GM12878 (cell line): ENCODE measurements around the gene STAG2.

ENCODE experiments used
- POLR2A ChIP-seq: IDR thresholded peaks from 2 replicates; pipeline ENCODE4 v1.6.1; 2011; ENCODE audit warnings: low read depth, mild to moderate bottlenecking, low read length
- POLR2AphosphoS2 ChIP-seq: IDR thresholded peaks from 2 replicates; pipeline ENCODE4 v1.6.1; 2011; ENCODE audit warnings: low read depth, mild to moderate bottlenecking, low read length, improper control_type of control experiment, moderate library complexity
- POLR2AphosphoS5 ChIP-seq: IDR thresholded peaks from 2 replicates; pipeline ENCODE4 v1.6.1; 2011; ENCODE audit warnings: mild to moderate bottlenecking, low read length, inconsistent platforms
- SPI1 ChIP-seq: IDR thresholded peaks from 2 replicates; pipeline ENCODE4 v1.6.1; 2011; ENCODE audit warnings: low read depth, mild to moderate bottlenecking, low read length, moderate library complexity, borderline replicate concordance; ENCODE audit not compliant: insufficient read depth
- ZNF384 ChIP-seq: IDR thresholded peaks from 2 replicates; pipeline ENCODE4 v1.6.1; 2012; ENCODE audit warnings: low read depth, mild to moderate bottlenecking, low read length, improper control_type of control experiment, borderline replicate concordance
- TF ChIP-seq, protein P1 (sequence below): IDR thresholded peaks from 2 replicates; pipeline ENCODE4 v1.6.1; 2012; ENCODE audit warnings: low read depth, low read length, improper control_type of control experiment
- TF ChIP-seq, protein P2 (sequence below), 3 experiments: IDR thresholded peaks in 2 of 3; conservative IDR thresholded peaks in 1 of 3; 2 replicates each; pipeline ENCODE4 v1.5.1; 2011; ENCODE audit warnings: low read depth in 3 of 3, low read length in 3 of 3, mild to moderate bottlenecking in 3 of 3, control low read depth in 2 of 3, moderate library complexity in 2 of 3, inconsistent platforms in 1 of 3, mixed read lengths in 1 of 3; ENCODE audit not compliant: control insufficient read depth in 2 of 3, insufficient read depth in 1 of 3; ENCODE audit errors: extremely low read depth in 1 of 3

GRCh38 chrX:123973921-123974320 lies 12.4 kb downstream of the STAG2 start:
- TF ChIP-seq, protein P1, sequence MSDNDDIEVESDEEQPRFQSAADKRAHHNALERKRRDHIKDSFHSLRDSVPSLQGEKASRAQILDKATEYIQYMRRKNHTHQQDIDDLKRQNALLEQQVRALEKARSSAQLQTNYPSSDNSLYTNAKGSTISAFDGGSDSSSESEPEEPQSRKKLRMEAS, result no peak
- TF ChIP-seq SPI1 (no peak), POLR2AphosphoS2 (no peak), POLR2A (no peak), ZNF384 (no peak), POLR2AphosphoS5 (no peak)
- TF ChIP-seq, protein P2, sequence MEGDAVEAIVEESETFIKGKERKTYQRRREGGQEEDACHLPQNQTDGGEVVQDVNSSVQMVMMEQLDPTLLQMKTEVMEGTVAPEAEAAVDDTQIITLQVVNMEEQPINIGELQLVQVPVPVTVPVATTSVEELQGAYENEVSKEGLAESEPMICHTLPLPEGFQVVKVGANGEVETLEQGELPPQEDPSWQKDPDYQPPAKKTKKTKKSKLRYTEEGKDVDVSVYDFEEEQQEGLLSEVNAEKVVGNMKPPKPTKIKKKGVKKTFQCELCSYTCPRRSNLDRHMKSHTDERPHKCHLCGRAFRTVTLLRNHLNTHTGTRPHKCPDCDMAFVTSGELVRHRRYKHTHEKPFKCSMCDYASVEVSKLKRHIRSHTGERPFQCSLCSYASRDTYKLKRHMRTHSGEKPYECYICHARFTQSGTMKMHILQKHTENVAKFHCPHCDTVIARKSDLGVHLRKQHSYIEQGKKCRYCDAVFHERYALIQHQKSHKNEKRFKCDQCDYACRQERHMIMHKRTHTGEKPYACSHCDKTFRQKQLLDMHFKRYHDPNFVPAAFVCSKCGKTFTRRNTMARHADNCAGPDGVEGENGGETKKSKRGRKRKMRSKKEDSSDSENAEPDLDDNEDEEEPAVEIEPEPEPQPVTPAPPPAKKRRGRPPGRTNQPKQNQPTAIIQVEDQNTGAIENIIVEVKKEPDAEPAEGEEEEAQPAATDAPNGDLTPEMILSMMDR (IDR thresholded peaks at IDR 0.05 in 2 of 3, conservative IDR thresholded peaks at IDR 0.05 in 1 of 3; ENCODE audit: control insufficient read depth in 2 of 3, extremely low read depth in 1 of 3, insufficient read depth in 1 of 3, low read depth in 3 of 3, low read length in 3 of 3), result no peak
